GM21390 (cell line): ENCODE measurements around the gene LRP5.
"Not testable (repeated sequence)": the region's sequence is repeated elsewhere in the genome, so short reads cannot be mapped to it uniquely, and the experiment has no call there.

Source experiments
- ATAC-seq: cut with Tn5 transposase; IDR thresholded peaks from one replicate; pipeline ENCODE4 v1.9.1; 2021; ENCODE audit not compliant: unreplicated experiment

Gene LRP5

DNA sequence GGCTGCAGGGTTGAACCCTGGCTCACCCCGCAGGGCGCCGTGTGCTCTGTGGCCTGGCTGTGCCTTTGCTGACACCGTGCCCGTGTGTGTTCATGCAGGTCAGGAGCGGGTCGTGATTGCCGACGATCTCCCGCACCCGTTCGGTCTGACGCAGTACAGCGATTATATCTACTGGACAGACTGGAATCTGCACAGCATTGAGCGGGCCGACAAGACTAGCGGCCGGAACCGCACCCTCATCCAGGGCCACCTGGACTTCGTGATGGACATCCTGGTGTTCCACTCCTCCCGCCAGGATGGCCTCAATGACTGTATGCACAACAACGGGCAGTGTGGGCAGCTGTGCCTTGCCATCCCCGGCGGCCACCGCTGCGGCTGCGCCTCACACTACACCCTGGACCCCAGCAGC, 101.2 kb downstream of the LRP5 start:
- no peak for ATAC-seq

DNA sequence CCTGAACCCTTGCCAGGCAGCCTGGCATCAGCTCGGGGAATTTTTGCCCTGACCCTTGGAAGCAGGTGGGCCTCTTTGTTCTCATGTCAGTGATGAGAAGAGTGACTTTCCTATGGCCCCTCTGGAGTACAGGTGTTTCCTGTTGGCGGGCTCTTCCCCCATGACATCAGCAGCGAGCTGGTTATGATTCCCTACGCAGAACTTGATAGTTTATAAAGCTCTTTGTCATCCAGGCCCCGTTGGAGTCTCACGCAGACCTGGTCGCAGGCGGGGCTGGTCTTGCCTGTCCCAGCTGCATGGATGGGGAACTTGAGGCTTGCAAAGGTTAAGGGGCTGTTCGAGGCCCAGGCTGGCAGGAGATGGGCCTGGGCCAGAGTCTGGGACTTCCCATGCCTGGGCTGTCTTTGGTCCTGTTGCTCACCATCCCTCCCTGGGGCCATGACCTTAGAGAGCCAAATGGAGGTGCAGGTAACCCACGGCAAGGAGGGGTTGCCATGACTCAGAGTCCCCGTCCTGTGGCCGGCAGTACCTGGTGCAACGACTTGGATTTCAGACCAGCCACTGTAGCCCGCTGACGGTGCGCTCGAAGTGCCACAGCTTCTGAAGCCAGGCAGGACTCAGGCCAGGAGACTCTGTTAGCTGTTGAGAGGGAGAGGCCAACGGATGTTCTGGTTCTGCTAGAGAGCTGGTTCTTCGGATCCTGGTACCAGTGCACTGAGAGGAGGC, 102.3 kb downstream of the LRP5 start:
- ATAC-seq, result no peak

DNA sequence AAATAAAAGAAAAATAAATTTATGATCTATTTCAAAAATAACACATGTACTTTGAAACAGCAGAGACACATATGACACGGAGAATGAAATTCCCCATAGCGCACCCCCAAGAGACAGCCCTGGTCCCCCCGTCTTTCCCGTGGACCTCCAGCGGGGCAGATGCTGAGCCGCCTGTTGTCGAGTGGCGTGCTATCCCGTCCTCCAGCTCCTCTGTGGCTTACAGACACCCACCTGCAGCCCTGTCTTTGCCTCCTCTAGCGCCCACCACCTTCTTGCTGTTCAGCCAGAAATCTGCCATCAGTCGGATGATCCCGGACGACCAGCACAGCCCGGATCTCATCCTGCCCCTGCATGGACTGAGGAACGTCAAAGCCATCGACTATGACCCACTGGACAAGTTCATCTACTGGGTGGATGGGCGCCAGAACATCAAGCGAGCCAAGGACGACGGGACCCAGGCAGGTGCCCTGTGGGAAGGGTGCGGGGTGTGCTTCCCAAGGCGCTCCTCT, 103.7 kb downstream of the LRP5 start:
- no peak for ATAC-seq

DNA sequence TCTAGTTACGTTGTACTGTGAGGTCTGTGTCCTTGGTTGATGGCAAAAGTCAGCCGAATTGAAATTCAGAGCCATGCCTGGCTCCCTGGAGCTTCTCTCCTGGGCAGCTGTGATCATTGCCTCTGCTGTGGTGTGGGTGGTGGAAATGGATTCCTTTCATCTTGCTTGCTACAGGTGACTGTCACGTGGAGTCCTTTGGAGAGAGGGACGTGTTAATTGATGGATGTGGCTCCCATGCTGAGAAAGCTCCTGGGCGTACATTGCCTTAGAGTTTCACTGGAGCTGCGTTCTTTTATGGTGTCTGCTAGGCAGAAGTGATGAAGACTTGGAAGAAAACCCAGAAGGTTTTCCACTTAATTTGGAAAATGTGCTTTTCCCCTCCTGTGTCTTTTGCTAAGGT, 106.3 kb downstream of the LRP5 start:
- no peak for ATAC-seq

DNA sequence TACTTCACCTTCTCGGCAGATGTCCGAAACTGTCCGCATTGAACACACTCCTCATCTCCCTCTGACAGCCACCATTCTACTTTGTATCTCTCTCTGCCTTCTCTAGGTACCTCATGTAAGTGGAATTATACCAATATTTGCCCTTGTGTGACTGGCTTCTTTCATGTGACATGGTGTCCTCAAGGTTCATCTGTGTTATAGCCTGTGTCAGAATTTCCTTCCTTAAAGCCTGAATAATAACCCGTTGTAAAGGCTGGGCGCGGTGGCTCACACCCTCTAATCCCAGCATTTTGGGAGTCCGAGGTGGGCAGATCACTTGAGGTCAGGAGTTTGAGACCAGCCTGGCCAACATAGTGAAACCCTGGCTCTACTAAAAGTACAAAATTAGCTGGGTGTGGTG, 107.8 kb downstream of the LRP5 start:
- ATAC-seq, result no peak

DNA sequence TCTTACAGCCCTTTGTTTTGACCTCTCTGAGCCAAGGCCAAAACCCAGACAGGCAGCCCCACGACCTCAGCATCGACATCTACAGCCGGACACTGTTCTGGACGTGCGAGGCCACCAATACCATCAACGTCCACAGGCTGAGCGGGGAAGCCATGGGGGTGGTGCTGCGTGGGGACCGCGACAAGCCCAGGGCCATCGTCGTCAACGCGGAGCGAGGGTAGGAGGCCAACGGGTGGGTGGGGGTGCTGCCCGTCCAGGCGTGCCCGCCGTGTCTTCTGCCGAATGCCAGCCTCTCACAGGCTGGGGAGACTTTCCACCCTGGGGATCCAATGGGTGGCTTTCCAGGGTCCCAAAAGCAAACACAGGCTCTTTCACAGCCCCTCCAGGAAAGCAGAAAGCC, 111.1 kb downstream of the LRP5 start:
- no peak for ATAC-seq

DNA sequence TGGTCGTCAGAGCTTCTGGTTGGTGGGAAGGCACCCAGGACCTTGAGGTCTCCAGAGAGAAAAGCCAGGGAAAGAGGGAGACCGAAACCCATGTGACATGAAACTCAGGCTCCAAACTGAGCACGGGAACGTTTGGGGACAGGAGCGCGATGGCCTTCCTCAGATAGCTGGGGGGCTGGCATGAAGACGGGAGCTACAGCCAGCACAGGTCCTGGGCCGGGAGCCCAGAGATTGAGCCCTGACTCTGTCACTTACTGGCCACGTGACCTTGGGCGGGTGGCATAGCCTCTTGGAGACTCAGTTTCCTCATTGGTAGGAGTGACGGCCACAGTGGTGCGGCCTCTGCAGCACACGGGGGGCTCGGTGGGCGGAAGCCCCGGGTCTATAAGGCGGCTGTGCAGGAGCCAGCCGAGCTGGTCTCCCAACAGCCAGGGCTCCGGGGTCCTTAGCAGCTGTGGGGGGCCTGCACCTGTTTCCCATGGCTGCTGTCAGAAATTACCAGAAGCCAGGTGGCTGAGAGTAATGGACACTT, 111.8 kb downstream of the LRP5 start:
- ATAC-seq, result no peak

DNA sequence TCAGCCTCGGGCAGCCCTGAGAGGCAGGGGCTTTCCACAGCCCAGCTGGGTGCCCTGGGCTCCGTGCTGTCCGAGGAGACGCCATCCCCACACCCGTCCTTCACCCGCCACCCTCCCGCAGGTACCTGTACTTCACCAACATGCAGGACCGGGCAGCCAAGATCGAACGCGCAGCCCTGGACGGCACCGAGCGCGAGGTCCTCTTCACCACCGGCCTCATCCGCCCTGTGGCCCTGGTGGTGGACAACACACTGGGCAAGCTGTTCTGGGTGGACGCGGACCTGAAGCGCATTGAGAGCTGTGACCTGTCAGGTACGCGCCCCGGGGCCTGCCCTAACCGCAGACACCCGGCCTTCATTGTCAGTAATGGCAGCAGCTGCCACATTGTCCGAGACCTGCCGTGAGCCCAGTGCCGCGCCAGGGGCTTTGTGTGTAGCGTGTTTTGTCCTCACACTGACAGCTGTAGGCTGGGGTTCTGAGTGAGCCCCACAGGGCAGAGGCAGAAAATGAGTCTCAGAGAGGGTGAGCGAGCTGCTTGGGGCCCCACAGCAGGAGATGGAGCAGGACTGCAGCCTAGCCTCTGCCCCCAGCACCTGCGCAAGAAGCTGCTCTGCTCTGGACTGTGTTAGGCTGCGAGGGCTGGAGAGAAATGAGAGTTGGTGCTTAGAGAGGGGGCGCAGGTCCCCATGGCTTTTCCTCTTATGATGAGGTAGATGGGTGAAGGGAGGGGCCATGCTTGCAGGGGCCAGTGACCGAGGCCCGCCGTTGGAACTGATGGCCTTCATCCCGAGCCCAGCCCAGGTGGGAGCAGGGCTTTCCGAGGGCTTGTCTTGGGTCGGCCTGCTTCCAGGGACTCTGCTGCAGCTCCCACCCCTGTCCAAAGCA, 112.8 kb downstream of the LRP5 start:
- no peak for ATAC-seq

DNA sequence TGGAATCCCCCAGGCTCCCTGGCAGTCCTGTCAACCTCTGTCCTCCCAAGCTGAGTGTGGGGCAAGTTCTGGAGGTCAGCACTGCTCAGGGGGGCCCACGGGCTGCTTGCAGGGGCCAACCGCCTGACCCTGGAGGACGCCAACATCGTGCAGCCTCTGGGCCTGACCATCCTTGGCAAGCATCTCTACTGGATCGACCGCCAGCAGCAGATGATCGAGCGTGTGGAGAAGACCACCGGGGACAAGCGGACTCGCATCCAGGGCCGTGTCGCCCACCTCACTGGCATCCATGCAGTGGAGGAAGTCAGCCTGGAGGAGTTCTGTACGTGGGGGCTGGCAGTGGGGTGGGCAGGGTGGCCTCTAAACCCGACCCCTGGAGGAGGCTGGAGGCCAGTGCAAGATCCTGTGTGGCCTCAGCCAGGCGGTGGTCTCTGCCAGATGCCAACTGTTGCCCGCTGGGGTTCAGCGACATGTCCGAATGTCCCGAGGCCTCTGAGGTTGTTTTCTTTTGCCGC, 113.5 kb downstream of the LRP5 start:
- ATAC-seq, result no peak

DNA sequence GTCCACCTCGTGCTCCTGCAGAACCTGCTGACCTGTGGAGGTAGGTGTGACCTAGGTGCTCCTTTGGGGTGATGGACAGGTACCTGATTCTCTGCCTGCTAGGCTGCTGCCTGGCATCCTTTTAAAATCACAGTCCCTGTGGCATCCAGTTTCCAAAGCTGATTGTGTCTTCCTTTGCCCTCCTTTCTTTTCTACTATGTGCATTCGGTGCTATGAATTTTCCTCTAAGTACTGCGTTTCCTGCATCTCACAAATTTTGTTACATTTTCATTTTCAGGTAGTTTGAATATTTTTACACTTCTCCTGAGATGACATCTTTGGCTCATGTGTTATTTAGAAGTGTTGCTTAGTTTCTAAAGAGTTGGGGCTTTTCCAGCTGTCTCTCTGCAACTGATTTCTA, 117.3 kb downstream of the LRP5 start:
- ATAC-seq, result no peak

DNA sequence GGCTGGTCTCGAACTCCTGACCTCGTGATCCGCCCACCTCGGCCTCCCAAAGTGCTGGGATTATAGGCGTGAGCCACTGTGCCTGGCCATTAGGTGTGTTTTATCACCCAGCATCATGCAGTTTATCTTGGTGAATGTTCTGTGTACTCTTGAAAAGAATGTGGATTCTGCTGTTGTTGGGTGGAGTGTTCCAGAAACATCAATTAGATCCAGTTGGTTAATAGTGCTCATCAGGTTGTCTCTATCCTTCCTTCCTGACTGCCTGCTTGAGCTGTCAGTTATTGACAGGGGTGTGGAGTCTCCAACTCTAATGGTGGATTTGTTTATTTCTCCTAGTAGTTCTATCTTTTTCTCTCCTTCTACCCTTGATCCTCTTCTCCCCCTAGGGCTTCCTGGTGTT, 118.0 kb downstream of the LRP5 start:
- ATAC-seq, result no peak

DNA sequence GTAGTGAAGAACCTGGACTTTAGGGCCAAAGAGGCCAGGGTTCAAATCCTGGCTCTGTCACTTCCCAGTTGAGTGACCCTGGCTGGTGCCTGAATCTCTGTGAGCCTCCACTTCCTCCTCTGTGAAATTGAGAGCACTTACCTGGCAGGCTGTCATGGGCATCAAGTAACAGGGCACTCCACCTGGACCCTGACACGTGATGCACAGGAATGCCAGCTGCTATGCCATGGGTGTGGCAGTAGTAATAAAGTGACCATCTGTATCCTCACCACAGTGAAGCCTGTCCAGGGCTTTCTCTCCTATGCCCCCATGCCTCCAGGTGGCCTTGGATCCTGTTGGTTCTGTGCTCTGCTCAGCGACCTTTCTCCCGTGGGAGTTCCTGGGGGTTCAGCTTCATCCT, 118.4 kb downstream of the LRP5 start:
- no peak for ATAC-seq

DNA sequence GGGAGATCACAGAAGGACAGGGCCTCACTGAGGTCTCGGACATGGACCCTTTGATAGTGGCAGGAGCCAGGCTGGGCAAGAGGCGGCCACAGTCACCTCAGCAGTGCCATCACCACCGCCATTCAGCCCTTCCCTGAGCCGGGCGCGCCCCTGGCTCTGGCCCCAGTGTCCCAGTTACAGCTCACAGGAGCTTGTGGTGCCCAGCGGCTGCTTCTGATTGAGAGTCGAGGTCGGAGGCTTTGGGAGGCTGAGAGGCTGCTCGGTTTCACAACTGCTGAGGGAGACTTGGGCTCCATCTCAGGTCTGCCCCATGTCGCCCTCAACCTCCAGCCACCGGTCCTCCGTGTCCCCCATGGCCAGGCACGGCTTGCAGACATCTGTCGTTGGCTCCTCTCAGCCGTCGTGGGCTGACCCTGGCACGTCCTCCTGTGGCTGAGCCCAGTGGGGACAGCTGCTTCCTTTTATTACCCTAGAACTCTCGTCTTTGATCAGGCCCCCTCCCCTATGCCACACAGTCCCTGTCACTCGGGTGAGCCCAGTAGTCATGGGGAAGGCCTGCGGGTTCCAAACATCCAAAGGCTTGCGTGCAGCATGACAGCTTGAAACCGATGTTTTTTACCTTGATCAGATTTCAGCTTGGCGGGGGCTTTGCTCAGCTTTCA, 119.7 kb downstream of the LRP5 start:
- ATAC-seq, result no peak

DNA sequence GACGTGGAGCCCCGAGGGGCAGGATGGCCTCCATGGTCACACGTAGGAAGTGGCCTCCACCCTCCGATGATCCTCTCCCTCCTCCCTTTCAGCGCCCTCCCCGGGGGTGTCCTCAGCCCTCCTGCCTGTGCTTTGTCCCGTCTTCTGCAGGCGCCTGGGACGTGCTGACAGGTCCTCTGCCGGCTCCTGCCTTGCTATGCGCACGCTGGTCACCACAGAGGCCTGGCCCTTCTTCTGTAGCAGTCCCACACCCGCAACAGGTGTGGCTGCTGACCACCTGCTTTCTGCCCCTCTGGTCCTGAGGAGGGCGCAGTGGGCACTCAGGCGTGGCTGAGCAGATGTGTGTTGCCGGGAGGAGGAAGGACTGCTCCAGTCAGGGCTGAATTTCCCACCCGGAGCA, 120.5 kb downstream of the LRP5 start:
- no peak for ATAC-seq

DNA sequence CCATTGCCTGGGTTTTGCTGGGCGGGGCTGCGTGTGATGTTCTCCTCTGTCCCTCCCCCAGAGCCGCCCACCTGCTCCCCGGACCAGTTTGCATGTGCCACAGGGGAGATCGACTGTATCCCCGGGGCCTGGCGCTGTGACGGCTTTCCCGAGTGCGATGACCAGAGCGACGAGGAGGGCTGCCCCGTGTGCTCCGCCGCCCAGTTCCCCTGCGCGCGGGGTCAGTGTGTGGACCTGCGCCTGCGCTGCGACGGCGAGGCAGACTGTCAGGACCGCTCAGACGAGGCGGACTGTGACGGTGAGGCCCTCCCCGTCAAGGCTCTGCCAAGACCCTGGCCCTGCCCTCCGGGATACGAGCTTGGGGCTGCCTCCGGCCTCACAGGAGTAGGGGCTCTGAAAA, 121.2 kb downstream of the LRP5 start:
- no peak for ATAC-seq

DNA sequence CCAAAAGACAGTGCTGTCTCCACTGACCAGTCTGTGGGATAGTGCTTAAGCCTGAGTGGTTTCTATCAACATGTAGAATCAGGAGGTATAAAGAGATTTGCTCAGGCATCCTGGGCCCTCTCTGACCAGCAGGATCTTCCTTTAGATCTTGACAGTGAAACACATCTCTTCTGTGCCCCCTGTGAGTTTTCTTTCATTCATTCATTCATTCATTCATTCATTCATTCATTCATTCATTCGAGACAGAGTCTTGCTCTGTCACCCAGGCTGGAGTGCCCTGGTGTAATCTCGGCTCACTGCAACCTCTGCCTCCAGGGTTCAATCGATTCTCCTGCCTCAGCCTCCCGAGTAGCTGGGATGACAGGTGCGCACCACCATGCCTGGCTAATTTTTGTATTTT, 121.8 kb downstream of the LRP5 start:
- not testable (repeated sequence) for ATAC-seq

DNA sequence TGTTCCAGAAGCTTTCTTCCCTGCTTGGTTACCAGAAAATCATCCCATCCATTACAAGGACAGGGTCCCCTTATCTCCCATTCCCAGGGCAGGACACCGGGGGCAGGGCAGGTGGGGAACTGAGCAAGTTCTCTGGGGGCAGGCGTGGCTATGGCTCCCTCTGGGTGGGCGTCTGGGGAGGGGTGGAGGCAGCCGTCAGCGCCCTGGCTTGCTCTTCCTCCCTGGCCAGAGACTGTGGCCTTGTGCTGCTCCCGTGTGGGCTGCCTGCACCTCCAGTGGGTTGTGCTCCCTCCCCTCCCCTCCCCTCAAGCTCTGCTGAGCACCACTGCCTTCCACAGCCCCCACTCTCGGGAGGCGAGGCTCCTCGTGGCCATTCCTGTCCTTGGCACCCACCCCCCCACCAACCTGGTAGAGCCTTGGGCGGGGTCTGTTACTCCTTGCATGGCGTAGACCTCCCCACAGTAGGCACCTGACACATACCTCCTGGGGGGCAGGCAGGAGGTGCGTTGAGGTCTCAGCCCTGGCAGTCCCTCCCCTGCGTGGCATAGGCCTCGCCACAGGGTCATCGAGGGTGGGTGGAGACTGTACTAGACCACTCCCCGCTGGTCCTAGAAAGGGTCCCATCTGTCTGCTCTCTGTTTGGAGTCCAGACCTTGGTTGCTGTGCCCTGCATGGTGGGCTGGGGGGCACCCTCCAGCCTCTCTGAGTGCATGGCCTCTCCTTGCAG, 123.9 kb downstream of the LRP5 start:
- ATAC-seq, result no peak

DNA sequence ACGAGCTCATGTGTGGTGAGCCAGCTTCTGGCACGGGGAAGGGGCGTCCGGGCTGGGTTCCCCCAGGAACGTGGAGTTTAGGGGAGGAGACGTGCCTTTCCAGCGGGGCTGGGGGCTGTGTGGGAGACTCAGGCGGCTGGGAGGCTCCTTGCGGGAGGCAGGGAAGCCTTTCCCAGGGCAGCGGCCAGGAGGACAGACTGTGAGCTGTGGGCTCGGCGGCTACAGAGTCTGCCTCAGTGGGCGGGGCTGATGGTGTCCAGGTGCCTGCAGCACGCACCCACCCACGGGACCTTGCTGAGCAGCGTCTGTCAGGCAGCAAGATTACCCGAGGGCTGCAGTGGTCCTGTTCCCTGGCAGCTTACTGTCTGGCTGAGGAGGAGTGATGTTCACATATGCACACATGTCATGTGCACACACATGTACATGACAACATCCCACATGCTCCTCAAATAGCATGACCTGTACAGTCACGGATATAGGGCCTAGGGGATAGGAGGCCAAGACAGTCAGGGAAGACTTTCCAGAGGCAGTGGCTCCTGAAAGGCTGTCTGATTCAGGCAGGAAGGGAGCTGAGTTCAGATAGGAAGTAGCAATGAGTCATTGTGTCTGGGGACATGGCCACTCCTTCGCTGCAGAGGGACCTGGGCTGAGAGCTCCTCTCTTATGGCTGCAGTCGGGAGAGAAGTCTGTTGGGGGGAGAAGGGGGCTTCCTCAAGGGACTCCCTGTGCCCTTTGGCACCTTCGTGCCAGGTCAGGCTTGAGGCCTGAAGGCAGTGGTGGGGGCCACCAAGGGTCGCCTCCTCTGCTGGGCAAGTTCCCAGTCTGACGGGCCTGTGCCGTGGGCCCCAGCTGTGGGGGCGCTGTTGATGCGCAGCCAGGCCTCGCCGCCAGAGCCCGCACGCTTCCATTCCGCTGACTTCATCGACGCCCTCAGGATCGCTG, 124.9 kb downstream of the LRP5 start:
- ATAC-seq, result no peak

DNA sequence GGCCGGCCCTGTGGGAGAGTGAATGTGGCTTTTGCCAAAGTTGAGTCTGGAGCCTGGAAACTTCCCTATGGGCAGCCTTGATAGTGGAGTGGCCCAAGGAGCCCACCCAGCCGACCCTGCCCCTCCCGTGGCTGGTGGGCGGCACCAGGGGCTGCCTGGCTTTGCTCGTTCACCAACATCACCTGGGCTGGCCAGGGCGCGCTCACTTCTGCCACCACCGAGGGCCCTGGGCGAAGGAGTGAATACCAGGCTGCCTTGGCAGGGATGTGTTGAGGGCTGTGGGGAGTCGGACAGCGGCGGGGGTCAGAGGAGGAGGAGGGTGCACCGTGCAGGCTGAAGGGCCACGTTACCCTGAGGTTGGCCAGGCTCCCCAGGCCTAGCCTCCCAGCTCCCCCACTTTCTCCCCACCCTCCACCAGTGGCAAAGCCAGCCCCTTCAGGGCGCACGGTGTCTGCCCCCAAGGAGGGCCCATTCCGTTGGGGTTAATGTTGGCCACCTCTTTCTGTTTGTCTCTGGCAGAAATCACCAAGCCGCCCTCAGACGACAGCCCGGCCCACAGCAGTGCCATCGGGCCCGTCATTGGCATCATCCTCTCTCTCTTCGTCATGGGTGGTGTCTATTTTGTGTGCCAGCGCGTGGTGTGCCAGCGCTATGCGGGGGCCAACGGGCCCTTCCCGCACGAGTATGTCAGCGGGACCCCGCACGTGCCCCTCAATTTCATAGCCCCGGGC, 125.7 kb downstream of the LRP5 start:
- ATAC-seq, result no peak
